ENCODE results near the gene CGNL1.

DNA sequence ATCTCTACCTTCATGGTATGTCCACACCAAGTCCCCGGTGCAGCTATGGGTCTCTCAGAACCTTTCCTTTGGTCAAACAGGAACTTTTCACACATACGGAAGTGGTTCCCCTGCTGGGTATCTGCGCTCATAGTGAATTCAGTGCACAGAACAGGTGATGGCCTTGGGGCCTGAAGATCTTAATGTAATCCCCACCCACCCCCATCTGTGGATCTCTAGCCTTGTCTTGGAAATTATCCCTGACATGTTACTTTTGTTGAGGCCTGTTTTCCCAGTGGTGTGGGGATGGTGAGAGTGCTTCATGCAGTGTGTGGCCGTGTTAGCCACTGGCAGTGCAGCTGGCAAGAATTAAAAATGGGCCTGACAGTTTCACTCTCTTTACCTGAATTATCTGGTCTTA, 143.5 kb downstream of the CGNL1 start:
- TF ChIP-seq, protein P1, sequence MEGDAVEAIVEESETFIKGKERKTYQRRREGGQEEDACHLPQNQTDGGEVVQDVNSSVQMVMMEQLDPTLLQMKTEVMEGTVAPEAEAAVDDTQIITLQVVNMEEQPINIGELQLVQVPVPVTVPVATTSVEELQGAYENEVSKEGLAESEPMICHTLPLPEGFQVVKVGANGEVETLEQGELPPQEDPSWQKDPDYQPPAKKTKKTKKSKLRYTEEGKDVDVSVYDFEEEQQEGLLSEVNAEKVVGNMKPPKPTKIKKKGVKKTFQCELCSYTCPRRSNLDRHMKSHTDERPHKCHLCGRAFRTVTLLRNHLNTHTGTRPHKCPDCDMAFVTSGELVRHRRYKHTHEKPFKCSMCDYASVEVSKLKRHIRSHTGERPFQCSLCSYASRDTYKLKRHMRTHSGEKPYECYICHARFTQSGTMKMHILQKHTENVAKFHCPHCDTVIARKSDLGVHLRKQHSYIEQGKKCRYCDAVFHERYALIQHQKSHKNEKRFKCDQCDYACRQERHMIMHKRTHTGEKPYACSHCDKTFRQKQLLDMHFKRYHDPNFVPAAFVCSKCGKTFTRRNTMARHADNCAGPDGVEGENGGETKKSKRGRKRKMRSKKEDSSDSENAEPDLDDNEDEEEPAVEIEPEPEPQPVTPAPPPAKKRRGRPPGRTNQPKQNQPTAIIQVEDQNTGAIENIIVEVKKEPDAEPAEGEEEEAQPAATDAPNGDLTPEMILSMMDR (IDR thresholded peaks at IDR 0.05) = no peak
- TF ChIP-seq EZH2phosphoT487 (IDR thresholded peaks at IDR 0.05; ENCODE audit: borderline replicate concordance, low read depth) (no peak), EP300 (IDR thresholded peaks at IDR 0.05; ENCODE audit: borderline replicate concordance in 1 of 2, low read depth in 1 of 2, low read length in 1 of 2) (no peak), NRF1 (IDR thresholded peaks at IDR 0.05; ENCODE audit: low read depth, low read length) (no peak), TCF12 (IDR thresholded peaks at IDR 0.05) (no peak), RCOR1 (IDR thresholded peaks at IDR 0.05; ENCODE audit: low read length) (no peak), ELF1 (IDR thresholded peaks at IDR 0.05) (no peak), SIN3A (IDR thresholded peaks at IDR 0.05; ENCODE audit: borderline replicate concordance, low read depth, low read length) (no peak), FOXM1 (IDR thresholded peaks at IDR 0.05; ENCODE audit: low read depth) (no peak), POLR2AphosphoS5 (IDR thresholded peaks at IDR 0.05; ENCODE audit: low read depth, low read length) (no peak)
- TF ChIP-seq, protein P2, sequence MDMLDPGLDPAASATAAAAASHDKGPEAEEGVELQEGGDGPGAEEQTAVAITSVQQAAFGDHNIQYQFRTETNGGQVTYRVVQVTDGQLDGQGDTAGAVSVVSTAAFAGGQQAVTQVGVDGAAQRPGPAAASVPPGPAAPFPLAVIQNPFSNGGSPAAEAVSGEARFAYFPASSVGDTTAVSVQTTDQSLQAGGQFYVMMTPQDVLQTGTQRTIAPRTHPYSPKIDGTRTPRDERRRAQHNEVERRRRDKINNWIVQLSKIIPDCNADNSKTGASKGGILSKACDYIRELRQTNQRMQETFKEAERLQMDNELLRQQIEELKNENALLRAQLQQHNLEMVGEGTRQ (IDR thresholded peaks at IDR 0.05; ENCODE audit: borderline replicate concordance, low read depth, low read length) = no peak
